GM21576 (cell line): ENCODE results near the gene MMP15.
"Not testable (repeated sequence)": the region's sequence is repeated elsewhere in the genome, so short reads cannot be mapped to it uniquely, and the experiment has no call there.

Experiments used
- ATAC-seq: cut with Tn5 transposase; IDR thresholded peaks from one replicate; pipeline ENCODE4 v1.9.1; 2021; ENCODE audit warnings: mild to moderate bottlenecking, moderate library complexity; ENCODE audit not compliant: unreplicated experiment

Gene MMP15

GRCh38 chr16:57996406-57997175 is 29.0 kb upstream of the MMP15 start:
- ATAC-seq = no peak

DNA sequence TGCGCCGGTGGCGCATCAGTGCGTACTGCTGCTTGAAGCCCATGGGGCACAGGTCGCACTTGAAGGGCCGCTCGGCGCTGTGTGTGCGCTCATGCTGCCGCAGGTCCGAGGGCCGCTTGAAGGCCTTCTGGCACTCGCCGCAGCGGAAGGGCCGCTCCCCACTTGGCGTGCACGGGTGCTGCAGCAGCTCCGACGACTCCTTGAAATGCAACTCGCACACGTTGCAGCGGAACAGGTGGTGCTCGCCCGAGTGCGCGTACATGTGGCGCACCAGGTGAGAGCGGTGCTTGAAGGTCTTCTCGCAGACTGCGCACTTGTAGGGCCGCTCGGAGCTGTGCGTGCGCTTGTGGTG is 28.4 kb upstream of the MMP15 start:
- no peak for ATAC-seq

DNA sequence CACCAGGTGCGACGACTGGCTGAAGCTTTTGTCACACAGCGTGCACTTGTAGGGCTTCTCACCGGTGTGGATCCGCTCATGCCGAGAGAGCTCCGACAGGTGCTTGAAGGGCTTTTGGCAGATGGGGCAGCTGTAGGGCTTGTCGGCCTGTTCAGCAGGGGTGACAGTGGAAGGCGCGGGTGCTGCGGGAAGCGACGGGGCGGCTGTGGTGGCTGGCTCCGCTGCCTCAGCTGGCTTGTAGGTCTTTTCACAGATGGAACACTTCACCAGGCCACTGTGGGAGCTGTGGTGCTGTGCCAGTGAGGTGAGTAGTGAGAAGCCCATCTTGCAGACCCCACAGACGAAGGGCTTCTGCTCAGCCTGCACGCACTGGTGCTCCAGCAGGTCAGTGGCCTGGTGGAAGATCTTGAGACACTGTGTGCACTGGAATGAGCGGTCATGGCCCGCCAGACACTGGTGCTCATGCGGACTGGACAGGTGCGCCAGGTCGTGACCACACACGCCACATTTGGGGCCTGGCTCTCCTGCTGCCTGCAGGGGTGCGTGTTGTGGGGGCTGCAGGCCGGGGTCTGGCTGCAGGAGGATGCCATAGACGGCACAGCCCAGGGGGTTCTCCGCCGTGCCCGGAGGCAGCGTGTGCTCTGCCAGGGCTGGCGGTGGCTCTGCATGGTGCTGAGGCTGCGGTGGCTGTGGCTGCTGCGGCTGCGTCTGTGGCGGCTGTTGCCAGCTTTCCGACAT is 27.9 kb upstream of the MMP15 start:
- no peak for ATAC-seq

DNA sequence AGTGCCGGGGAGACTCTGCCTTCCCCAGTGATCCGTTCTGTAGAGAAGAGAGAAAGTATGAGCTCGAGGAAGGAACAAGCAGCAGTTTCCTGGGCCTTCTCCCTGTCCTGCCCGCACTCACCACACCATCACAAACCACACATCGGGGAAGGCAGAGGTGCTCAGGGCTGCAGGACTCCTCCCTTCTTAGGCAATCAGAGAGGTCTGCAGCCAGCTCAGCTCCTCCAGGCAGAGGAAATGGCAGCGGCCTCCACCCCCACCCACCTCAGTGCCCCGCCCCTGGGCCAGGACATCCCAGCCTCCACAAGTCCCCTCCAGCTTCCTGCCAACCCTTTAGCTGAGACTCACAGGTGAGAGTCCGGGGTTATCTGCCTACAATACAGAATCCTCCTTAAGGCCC is 27.1 kb upstream of the MMP15 start:
- ATAC-seq = no peak

DNA sequence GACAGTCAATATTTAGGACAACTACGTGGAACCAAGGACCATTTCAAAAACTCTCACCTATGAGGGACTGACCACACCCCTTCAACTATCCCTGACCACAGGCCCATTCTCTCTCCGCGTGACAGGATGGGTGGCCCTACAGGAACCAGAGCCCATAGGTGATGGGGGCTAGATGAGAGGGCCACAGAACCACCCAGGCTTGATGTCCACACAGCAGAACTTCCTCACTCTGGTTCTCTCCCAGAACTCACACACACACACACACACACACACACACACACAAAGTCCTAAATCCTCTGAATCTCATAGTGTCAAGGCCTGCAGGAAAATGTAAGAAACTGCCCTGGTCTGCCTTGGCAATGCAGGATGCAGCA is 26.6 kb upstream of the MMP15 start:
- ATAC-seq = no peak

DNA sequence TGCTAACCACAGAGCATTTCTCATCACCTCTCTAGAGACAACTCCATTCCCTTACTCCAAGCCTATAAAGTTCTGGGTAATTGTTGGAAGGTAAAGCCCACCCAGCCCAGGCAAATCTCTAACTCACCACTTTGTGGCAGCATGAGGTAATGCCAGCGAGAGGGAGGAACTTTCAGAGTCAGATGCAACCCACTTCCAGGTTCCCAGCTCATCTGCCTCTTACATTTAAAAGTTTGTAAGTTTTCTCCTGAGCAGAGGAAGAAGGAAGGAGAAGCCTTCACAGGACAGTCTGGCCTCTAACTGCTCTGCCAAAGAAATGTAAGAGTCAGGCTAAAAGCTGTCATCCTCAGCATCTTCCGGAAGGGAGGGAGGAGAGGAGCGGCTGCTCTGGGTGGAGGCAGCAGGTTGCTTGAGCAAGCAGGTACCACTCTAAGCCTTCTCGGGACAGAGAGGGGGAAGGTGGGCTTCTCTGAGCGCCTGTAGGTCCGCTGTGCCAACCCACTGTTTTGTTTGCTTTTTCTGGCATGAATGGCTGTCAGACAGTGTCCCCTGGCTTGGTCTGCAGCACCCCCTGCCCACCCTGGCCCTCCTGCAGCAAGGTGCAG is 26.1 kb upstream of the MMP15 start:
- no peak for ATAC-seq

- peak; percentile 20 for ATAC-seq
Measured at GRCh38 chr16:57999971-58000705, 25.4 kb upstream of the MMP15 start, which contains the start of gene ZNF319. ZNF319 (minus strand) TSS chr16:58000672; CDS start chr16:57998265, 2,407 bp downstream.

- peak; percentile 84 for ATAC-seq
Measured at GRCh38 chr16:58000706-58001676, 24.6 kb upstream of the MMP15 start, which contains the start of gene USB1. USB1 (plus strand) TSS chr16:58001407; CDS start chr16:58001484, 77 bp downstream.

- no peak for ATAC-seq
Measured at GRCh38 chr16:58001781-58002415, 23.7 kb upstream of the MMP15 start.

DNA sequence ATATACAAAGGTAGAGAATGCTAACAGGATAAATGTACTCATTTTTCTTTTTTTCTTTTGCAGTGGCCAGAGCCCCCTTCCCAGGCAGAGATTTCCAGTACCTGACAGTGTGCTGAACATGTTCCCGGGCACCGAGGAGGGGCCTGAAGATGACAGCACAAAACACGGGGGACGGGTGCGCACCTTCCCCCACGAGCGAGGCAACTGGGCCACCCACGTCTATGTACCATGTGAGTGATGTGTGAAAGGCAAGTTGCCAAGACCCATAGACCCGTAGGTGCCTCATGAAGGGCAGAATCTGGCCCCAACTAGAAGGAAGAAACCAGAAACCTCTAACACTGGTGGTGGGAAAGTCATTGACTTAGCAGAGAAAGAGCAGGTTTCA is 23.1 kb upstream of the MMP15 start:
- no peak for ATAC-seq

DNA sequence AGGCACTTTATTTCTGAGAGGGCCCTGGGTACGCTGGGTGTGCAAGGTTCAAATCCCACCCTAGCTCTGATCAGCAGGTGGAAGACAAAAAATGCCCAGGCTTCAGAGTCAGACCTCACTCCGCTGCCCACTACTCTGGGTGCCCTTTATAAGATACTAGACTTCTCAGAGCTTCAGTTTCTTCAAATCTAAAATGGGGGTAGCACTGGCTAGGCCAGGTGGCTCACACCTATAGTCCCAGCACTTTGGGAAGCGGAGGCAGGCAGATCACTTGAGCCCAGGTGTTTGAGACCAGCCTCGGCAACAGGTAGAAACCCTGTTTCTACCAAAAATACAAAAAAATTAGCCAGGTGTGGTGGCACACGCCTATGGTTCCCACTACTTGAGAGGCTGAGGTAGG is 22.6 kb upstream of the MMP15 start:
- no peak for ATAC-seq

GRCh38 chr16:58004736-58005135 is 20.8 kb upstream of the MMP15 start:
- ATAC-seq = not testable (repeated sequence)

DNA sequence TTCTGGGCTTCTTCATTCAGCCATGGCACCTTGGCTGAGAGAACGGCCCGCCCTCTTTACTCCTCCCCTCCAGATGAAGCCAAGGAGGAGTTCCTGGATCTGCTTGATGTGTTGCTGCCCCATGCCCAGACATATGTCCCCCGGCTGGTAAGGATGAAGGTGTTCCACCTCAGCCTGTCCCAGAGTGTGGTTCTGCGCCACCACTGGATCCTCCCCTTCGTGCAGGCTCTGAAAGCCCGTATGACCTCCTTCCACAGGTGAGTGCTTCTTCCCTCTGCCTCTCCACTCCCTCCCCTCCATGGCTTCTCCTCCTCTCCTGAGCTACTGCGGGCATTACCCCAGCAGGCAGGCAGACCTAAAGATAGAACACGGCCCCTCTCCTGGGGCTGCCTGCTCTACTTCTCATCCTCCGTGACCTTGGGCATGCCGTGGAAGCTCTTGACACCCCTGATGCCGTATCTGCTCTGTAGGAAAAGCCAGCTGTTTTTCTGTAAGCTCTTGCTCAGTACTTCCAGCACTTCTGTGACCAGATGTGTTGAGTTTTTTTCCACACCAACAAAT is 15.6 kb upstream of the MMP15 start:
- no peak for ATAC-seq

GRCh38 chr16:58010886-58011285 is 14.7 kb upstream of the MMP15 start:
- ATAC-seq = no peak

GRCh38 chr16:58011652-58012051 is 13.9 kb upstream of the MMP15 start:
- no peak for ATAC-seq

GRCh38 chr16:58012481-58012880 is 13.1 kb upstream of the MMP15 start:
- ATAC-seq = no peak

GRCh38 chr16:58013201-58013956 is 12.2 kb upstream of the MMP15 start:
- ATAC-seq = no peak

DNA sequence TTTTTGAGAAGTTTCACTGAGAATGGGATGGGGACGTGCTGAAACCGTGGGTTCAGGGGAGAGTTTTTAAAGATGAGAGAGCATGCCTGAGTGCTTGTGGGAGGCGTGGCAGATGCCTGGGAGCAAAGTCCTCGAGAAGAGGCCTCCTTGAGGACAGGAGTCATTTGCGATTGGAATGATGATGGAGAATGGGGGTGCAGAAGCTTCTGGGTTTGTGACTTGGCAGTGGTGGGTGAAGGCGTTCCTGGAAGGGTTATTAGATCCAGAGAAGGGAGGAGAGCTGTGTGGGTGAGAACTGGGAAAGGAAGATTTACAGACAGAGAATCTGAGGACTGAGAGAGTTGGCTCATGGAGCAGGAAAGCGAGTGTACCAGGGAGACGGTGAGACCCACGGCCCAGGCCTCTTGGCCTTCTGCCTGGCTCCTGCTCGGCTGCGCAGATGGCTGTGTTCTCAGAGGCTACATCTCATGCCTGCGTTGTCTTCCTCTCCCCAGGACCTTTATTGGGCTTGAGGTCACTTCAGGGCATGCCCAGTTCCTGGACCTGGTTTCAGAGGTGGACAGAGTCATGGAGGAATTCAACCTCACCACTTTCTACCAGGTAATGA is 8.6 kb upstream of the MMP15 start:
- ATAC-seq = no peak
